A673 (cell line): ENCODE data around the gene CRB2. TPM values are rescaled to one million over a fixed set of nuclear protein-coding genes. Genes with fewer than 3 reads are reported as not detected.

ENCODE experiments used
- BruUV-seq: library from RNA; stranded (reverse); fragments of 400-500 nt; replicated peaks from 2 replicates; lab custom pipeline; 2021; lab: Mats Ljungman, UMichigan
- CTCF ChIA-PET: fragments of 300-600 bp; sonication (Branson Sonifier 250); formaldehyde crosslinking; loops from one replicate; lab custom pipeline; 2022; ENCODE audit warnings: antibody characterized with exemption; lab: Charles Lee
- POLR2A ChIA-PET: fragments of 300-600 bp; sonication (Branson Sonifier 250); formaldehyde crosslinking; loops from one replicate; lab custom pipeline; 2022; ENCODE audit warnings: antibody characterized with exemption; ENCODE audit not compliant: low non-redundant PET; lab: Charles Lee
- DNase-seq: peaks from one replicate; pipeline ENCODE4 v3.0.0-alpha.2; 2015; ENCODE audit warnings: low spot score
- H3K27ac ChIP-seq: fragments of 200-600 bp; sonication (generic); 2 replicates; pipeline ENCODE4 v1.5.1; 2016; ENCODE audit warnings: mixed run types, low read depth, mild to moderate bottlenecking, mixed read lengths, antibody characterized with exemption, low read length; ENCODE audit not compliant: poor library complexity, severe bottlenecking
- H3K27me3 ChIP-seq: fragments of 200-600 bp; sonication (generic); replicated peaks from 2 replicates; pipeline ENCODE4 v1.6.1; 2017; ENCODE audit warnings: mixed run types, low read depth, mild to moderate bottlenecking, mixed read lengths, antibody characterized with exemption, low read length; ENCODE audit not compliant: insufficient read depth, poor library complexity
- H3K36me3 ChIP-seq: fragments of 200-600 bp; sonication (generic); 2 replicates; pipeline ENCODE4 v1.6.1; 2016; ENCODE audit warnings: mixed run types, mild to moderate bottlenecking, mixed read lengths, antibody characterized with exemption, low read length; ENCODE audit not compliant: insufficient read depth, poor library complexity, severe bottlenecking
- H3K4me1 ChIP-seq: fragments of 200-600 bp; sonication (generic); 2 replicates; pipeline ENCODE4 v1.6.1; 2017; ENCODE audit warnings: mixed run types, mild to moderate bottlenecking, mixed read lengths, antibody characterized with exemption, low read length; ENCODE audit not compliant: insufficient read depth, poor library complexity, severe bottlenecking
- H3K4me3 ChIP-seq: fragments of 200-600 bp; sonication (generic); 2 replicates; pipeline ENCODE4 v1.5.1; 2016; ENCODE audit warnings: low read depth, mixed run types, mild to moderate bottlenecking, mixed read lengths, low read length; ENCODE audit not compliant: poor library complexity, severe bottlenecking
- H3K9me3 ChIP-seq: fragments of 200-600 bp; sonication (generic); 2 replicates; pipeline ENCODE4 v1.6.1; 2016; ENCODE audit warnings: mixed run types, low read depth, mild to moderate bottlenecking, mixed read lengths, antibody characterized with exemption, low read length; ENCODE audit not compliant: poor library complexity, severe bottlenecking
- CTCF ChIP-seq: fragments of 300-800, 200-600 bp; sonication (generic); conservative IDR thresholded peaks from 2 replicates; pipeline ENCODE4 v1.5.1; 2017; ENCODE audit warnings: low read depth, mild to moderate bottlenecking, antibody characterized with exemption, low read length, moderate library complexity, mixed read lengths
- EZH2 ChIP-seq: fragments of 200-600 bp; sonication (generic); IDR thresholded peaks from 2 replicates; pipeline ENCODE4 v1.6.1; 2017; ENCODE audit warnings: borderline replicate concordance, low read depth, mild to moderate bottlenecking, mixed read lengths, antibody characterized with exemption, low read length; ENCODE audit not compliant: poor library complexity, severe bottlenecking
- intact Hi-C: fragments of 100-400 bp; cut with micrococcal nuclease; formaldehyde crosslinking; loops from one replicate; pipeline ENCODE4 v1.10.0; 2022; ENCODE audit not compliant: unreplicated experiment
- total RNA-seq: library from RNA; stranded (reverse); gene quantifications from 2 replicates; pipeline ENCODE4 v1.2.3, GENCODE V29; 2021

Gene CRB2
- total RNA-seq, 1 experiment from 2014 or later: 0.47 TPM

GRCh38 chr9:123378025-123378424, 22.0 kb downstream of the CRB2 start:
- BruUV-seq: no TSS peak
- no peaks in the 10 kb centered on the region for H3K27me3 ChIP-seq
- no peaks in the 10 kb centered on the region for H3K9me3 ChIP-seq
- no peaks in the 10 kb centered on the region for H3K36me3 ChIP-seq
- no peak overlapping the region for H3K4me3 ChIP-seq
- CTCF ChIA-PET: no interaction called here
- POLR2A ChIA-PET: no interaction called here
- DNase-seq: no peak
- H3K27ac ChIP-seq: no peak overlapping the region
- no peaks in the 10 kb centered on the region for H3K4me1 ChIP-seq
- TF ChIP-seq CTCF: no peak
- no peak for TF ChIP-seq EZH2
- intact Hi-C loops: no loop called here

GRCh38 chr9:123378956-123379660, 23.1 kb downstream of the CRB2 start:
- H3K27me3 ChIP-seq: no peaks in the 10 kb centered on the region
- intact Hi-C loops: no loop called here
- POLR2A ChIA-PET: no interaction called here
- no peaks in the 10 kb centered on the region for H3K4me1 ChIP-seq
- CTCF ChIA-PET: no interaction called here
- DNase-seq: no peak
- H3K27ac ChIP-seq: no peak overlapping the region
- no peaks in the 10 kb centered on the region for H3K9me3 ChIP-seq
- H3K4me3 ChIP-seq: no peak overlapping the region
- no peaks in the 10 kb centered on the region for H3K36me3 ChIP-seq
- TF ChIP-seq CTCF (no peak), EZH2 (no peak)
- no TSS peak for BruUV-seq

GRCh38 chr9:123380852-123381705, 25.1 kb downstream of the CRB2 start:
- H3K4me1 ChIP-seq: no peaks in the 10 kb centered on the region
- intact Hi-C loops: loop anchor here (10.0 kb wide), 1 partner anchor 916 kb away; no protein-coding TSS in a partner anchor
- BruUV-seq: no TSS peak
- H3K27me3 ChIP-seq: no peaks in the 10 kb centered on the region
- H3K36me3 ChIP-seq: no peaks in the 10 kb centered on the region
- no peak overlapping the region for H3K4me3 ChIP-seq
- no peak overlapping the region for H3K27ac ChIP-seq
- no peak for DNase-seq
- TF ChIP-seq EZH2 (no peak), CTCF (no peak)
- no peaks in the 10 kb centered on the region for H3K9me3 ChIP-seq
- POLR2A ChIA-PET: no interaction called here
- CTCF ChIA-PET: no interaction called here
